ENCODE results near the gene PPP2R1A.

PPP2R1A gene

GRCh38 chr19:52206481-52206880, 16.6 kb downstream of the PPP2R1A start:
- DNase-seq: no peak

- DNase-seq: no peak
These were observed 21.4 kb downstream of the PPP2R1A start for GRCh38 chr19:52211203-52211602.

GRCh38 chr19:52211926-52212571, 22.2 kb downstream of the PPP2R1A start:
- DNase-seq: no peak

- DNase-seq: no peak
These were observed 22.9 kb downstream of the PPP2R1A start for GRCh38 chr19:52212572-52213255.

GRCh38 chr19:52214241-52214640, 24.4 kb downstream of the PPP2R1A start:
- no peak for DNase-seq

- no peak for DNase-seq
These were observed 26.5 kb downstream of the PPP2R1A start for GRCh38 chr19:52216401-52216800.

GRCh38 chr19:52217576-52217975, 27.7 kb downstream of the PPP2R1A start:
- DNase-seq: no peak

- no peak for DNase-seq
These were observed 29.8 kb downstream of the PPP2R1A start for GRCh38 chr19:52219611-52220010.

GRCh38 chr19:52221031-52221430, 31.2 kb downstream of the PPP2R1A start:
- DNase-seq: no peak

GRCh38 chr19:52221831-52222375, 32.1 kb downstream of the PPP2R1A start:
- DNase-seq: no peak

GRCh38 chr19:52224211-52224610, 34.4 kb downstream of the PPP2R1A start:
- DNase-seq: no peak

GRCh38 chr19:52226652-52227051, 36.8 kb downstream of the PPP2R1A start:
- no peak for DNase-seq

GRCh38 chr19:52227196-52227940, 37.5 kb downstream of the PPP2R1A start:
- DNase-seq: no peak

GRCh38 chr19:52227980-52228379, 38.1 kb downstream of the PPP2R1A start:
- DNase-seq: no peak

- DNase-seq: no peak
These were observed 39.7 kb downstream of the PPP2R1A start for GRCh38 chr19:52229524-52229923.

- DNase-seq: no peak
These were observed 40.8 kb downstream of the PPP2R1A start for GRCh38 chr19:52230685-52231084.

- DNase-seq: no peak
These were observed 41.5 kb downstream of the PPP2R1A start for GRCh38 chr19:52231154-52231910.

GRCh38 chr19:52234406-52234805, 44.6 kb downstream of the PPP2R1A start:
- DNase-seq: no peak

- no peak for DNase-seq
These were observed 47.3 kb downstream of the PPP2R1A start for GRCh38 chr19:52237197-52237596.

- DNase-seq: peak; percentile 63
These were observed 48.0 kb downstream of the PPP2R1A start for GRCh38 chr19:52237771-52238400.

- DNase-seq: no peak
These were observed 54.2 kb downstream of the PPP2R1A start for GRCh38 chr19:52244021-52244420.

GRCh38 chr19:52248241-52248640, 58.4 kb downstream of the PPP2R1A start:
- peak; percentile 28 for DNase-seq
